ENCODE measurements around the gene SEMA4F.

SEMA4F gene, protein sequence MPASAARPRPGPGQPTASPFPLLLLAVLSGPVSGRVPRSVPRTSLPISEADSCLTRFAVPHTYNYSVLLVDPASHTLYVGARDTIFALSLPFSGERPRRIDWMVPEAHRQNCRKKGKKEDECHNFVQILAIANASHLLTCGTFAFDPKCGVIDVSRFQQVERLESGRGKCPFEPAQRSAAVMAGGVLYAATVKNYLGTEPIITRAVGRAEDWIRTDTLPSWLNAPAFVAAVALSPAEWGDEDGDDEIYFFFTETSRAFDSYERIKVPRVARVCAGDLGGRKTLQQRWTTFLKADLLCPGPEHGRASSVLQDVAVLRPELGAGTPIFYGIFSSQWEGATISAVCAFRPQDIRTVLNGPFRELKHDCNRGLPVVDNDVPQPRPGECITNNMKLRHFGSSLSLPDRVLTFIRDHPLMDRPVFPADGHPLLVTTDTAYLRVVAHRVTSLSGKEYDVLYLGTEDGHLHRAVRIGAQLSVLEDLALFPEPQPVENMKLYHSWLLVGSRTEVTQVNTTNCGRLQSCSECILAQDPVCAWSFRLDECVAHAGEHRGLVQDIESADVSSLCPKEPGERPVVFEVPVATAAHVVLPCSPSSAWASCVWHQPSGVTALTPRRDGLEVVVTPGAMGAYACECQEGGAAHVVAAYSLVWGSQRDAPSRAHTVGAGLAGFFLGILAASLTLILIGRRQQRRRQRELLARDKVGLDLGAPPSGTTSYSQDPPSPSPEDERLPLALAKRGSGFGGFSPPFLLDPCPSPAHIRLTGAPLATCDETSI

DNA sequence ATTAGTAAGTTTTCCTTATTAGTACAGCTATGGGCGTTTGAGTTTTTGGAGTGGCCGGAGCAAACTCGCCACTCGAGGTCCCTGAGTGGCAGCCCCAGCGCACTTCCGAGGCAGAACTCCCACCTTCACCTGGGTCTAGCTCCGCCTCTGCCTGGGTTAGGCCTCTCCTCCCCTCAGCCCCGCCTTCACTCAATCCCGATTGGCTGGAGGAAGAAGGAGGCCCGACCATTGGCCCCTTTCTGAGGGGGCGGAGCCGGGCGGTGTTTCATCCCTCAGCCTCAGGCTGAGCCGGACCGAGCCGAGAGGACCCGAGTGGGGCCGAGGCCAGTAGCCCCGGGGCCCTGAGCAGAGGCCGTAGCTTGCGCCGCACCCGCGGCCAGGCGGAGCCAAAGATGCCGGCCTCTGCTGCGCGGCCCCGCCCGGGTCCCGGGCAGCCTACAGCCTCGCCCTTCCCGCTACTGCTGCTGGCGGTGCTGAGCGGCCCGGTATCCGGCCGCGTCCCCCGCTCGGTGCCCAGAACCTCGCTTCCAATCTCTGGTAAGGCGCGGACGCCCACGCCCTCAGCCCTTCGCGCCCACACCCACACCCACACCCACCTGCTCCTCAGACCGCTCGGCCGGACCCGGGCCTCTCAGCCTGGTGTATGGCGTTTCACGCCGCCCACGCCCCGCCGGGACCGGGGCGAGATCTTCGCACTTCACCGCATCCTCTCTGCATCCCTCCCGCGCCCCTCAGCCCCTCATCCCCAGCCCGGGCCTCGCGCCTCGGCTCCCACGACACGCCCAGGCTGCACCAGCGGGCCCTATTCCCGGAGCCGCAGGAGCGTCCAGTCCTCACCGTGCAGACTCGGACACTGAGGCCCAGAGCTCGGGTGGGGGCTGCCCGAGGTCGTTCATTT is at the start of gene SEMA4F:
TSS of gene SEMA4F (plus strand) at position 263 of the 898 bp plus-strand sequence. CDS start at position 393, 130 bp downstream.
- TF ChIP-seq, protein P1, sequence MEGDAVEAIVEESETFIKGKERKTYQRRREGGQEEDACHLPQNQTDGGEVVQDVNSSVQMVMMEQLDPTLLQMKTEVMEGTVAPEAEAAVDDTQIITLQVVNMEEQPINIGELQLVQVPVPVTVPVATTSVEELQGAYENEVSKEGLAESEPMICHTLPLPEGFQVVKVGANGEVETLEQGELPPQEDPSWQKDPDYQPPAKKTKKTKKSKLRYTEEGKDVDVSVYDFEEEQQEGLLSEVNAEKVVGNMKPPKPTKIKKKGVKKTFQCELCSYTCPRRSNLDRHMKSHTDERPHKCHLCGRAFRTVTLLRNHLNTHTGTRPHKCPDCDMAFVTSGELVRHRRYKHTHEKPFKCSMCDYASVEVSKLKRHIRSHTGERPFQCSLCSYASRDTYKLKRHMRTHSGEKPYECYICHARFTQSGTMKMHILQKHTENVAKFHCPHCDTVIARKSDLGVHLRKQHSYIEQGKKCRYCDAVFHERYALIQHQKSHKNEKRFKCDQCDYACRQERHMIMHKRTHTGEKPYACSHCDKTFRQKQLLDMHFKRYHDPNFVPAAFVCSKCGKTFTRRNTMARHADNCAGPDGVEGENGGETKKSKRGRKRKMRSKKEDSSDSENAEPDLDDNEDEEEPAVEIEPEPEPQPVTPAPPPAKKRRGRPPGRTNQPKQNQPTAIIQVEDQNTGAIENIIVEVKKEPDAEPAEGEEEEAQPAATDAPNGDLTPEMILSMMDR (IDR thresholded peaks at IDR 0.05; ENCODE audit: extremely low read depth, insufficient read depth, missing control alignments): no peak
- peak; percentile 98 for DNase-seq (ENCODE audit: low spot score)

DNA sequence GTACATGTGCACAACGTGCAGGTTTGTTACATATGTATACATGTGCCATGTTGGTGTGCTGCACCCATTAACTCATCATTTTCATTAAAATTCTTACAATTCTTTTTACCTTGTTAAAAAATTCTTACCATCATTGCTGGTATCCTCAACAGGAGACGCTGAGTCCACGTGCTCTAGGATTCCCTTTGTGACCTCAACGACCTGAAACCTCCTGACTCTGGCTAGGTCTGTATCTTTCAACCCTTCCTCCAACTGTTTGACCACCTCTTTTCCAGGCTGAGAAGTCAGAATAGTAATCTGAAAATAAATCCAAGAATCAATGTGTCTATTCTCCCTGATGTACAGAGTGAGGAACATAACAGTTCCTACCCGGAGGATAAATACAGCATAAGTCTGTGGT is 47.1 kb upstream of the SEMA4F start:
- TF ChIP-seq, protein P1 (IDR thresholded peaks at IDR 0.05; ENCODE audit: extremely low read depth, insufficient read depth, missing control alignments): no peak
- no peak for DNase-seq (ENCODE audit: low spot score)
- in situ Hi-C loops (cut with MboI; ENCODE audit: low pct_unique_long_range_greater_than_20kb, low sequenced_read_pairs, unreplicated experiment): no loop called here

More for the DNA sequence above, at the start of gene SEMA4F:
- in situ Hi-C loops (cut with MboI; ENCODE audit: low pct_unique_long_range_greater_than_20kb, low sequenced_read_pairs, unreplicated experiment): no loop called here

GRCh38 chr2:74617122-74617521 is 36.9 kb upstream of the SEMA4F start:
- DNase-seq (ENCODE audit: low spot score): no peak
- in situ Hi-C loops (cut with MboI; ENCODE audit: low pct_unique_long_range_greater_than_20kb, low sequenced_read_pairs, unreplicated experiment): no loop called here
- TF ChIP-seq, protein P1 (IDR thresholded peaks at IDR 0.05; ENCODE audit: extremely low read depth, insufficient read depth, missing control alignments): no peak

DNA sequence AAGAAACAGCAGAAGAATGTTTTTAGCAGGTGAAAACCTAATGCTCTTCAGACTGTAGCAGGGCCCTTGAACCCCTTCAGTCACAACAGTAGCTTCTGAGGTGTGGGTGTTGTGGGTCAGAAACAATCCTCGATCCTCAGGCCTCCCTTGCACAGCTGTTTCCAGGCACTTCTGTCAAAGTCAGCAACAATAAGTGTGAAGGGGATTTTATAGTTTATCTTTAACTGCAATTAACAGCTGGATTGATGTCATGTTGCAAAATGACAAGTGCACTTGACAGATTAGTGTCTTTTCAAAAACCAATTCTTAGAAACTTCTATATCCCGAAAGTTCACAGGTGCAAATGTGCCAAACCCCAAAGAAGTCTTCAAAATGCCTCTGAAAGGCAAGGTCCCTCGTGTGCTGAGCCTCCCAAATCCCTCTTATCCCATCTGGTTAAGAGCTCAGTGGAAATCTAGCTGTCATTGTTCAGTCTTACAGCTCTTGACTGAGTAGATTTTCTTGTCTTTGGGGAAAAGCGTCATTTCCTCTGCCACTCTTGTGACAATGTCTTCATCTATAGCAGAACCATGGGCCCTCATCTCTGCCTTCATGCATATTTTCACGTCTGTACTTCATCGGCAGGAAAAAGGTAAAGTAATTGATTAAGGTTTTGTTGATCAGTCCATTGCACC is 35.5 kb upstream of the SEMA4F start:
- no peak for DNase-seq (ENCODE audit: low spot score)
- TF ChIP-seq, protein P1 (IDR thresholded peaks at IDR 0.05; ENCODE audit: extremely low read depth, insufficient read depth, missing control alignments): no peak
- in situ Hi-C loops (cut with MboI; ENCODE audit: low pct_unique_long_range_greater_than_20kb, low sequenced_read_pairs, unreplicated experiment): no loop called here

GRCh38 chr2:74619651-74620297 is 34.3 kb upstream of the SEMA4F start:
- TF ChIP-seq, protein P1 (IDR thresholded peaks at IDR 0.05; ENCODE audit: extremely low read depth, insufficient read depth, missing control alignments): no peak
- DNase-seq (ENCODE audit: low spot score): no peak
- in situ Hi-C loops (cut with MboI; ENCODE audit: low pct_unique_long_range_greater_than_20kb, low sequenced_read_pairs, unreplicated experiment): no loop called here

All from GM13977 (cell line).